C4-2B (cell line): ENCODE measurements around the gene GARIN3.

Experiments used
- ZFX ChIP-seq: fragments of 450-650 bp; IDR thresholded peaks from 2 replicates; pipeline ENCODE4 v1.6.1; 2017
- TF ChIP-seq, protein P1 (sequence below): fragments of 450-650 bp; conservative IDR thresholded peaks from 2 replicates; pipeline ENCODE4 v1.5.1; 2017; ENCODE audit warnings: mild to moderate bottlenecking

- TF ChIP-seq, protein P1, sequence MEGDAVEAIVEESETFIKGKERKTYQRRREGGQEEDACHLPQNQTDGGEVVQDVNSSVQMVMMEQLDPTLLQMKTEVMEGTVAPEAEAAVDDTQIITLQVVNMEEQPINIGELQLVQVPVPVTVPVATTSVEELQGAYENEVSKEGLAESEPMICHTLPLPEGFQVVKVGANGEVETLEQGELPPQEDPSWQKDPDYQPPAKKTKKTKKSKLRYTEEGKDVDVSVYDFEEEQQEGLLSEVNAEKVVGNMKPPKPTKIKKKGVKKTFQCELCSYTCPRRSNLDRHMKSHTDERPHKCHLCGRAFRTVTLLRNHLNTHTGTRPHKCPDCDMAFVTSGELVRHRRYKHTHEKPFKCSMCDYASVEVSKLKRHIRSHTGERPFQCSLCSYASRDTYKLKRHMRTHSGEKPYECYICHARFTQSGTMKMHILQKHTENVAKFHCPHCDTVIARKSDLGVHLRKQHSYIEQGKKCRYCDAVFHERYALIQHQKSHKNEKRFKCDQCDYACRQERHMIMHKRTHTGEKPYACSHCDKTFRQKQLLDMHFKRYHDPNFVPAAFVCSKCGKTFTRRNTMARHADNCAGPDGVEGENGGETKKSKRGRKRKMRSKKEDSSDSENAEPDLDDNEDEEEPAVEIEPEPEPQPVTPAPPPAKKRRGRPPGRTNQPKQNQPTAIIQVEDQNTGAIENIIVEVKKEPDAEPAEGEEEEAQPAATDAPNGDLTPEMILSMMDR = no peak
- no peak for TF ChIP-seq ZFX
Observed at GRCh38 chr5:157188270-157188669, 22.2 kb upstream of the GARIN3 start.
